22Rv1 (cell line): ENCODE measurements around the gene PDGFA.

Experiments used
- ZFX ChIP-seq: fragments of 450-650 bp; IDR thresholded peaks from 2 replicates; pipeline ENCODE4 v1.6.1; 2017; ENCODE audit warnings: antibody characterized with exemption, borderline replicate concordance
- TF ChIP-seq, protein P1 (sequence below): fragments of 450-650 bp; IDR thresholded peaks from 2 replicates; pipeline ENCODE4 v1.5.1; 2017; ENCODE audit warnings: mild to moderate bottlenecking

DNA sequence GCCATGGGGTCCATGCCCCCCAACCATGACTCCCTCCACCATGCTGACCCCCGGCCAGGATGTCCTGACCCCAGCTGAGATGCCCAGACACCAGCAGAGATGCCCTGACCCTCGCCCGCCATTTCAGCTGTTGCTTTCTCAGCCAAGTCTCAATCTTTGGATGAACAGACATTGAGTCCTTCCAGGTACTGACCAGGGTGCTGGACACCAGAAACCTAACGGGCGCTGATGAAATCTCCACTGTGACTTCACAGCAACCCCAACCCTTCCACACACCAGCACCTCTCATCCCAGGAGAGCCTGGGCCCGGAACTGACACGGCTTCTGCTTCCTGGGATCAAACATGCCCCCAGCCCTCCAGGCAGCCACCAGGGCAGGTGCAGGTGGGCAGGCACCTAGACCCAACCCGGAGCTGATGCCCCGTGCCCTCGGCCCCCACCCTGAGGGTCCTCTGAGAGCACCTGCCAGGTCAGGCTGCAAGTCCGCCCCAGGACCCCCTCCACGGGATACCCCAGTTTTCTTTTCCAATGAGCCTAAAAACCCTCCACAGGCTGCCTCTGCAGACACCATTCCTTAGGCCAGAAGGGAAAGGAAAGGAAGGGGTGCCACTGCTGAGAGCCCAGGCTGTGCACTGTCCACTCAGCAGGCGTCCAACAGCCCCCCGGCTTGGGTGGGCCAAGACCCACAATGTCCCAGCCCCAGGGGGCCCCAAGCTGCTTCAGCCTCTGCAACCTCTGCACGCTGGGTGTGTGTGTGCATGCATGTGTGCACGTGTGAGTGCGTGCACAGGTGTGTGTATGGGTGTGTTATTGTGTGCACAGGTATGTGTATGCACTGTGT lies 43.4 kb upstream of the PDGFA start:
- TF ChIP-seq, protein P1, sequence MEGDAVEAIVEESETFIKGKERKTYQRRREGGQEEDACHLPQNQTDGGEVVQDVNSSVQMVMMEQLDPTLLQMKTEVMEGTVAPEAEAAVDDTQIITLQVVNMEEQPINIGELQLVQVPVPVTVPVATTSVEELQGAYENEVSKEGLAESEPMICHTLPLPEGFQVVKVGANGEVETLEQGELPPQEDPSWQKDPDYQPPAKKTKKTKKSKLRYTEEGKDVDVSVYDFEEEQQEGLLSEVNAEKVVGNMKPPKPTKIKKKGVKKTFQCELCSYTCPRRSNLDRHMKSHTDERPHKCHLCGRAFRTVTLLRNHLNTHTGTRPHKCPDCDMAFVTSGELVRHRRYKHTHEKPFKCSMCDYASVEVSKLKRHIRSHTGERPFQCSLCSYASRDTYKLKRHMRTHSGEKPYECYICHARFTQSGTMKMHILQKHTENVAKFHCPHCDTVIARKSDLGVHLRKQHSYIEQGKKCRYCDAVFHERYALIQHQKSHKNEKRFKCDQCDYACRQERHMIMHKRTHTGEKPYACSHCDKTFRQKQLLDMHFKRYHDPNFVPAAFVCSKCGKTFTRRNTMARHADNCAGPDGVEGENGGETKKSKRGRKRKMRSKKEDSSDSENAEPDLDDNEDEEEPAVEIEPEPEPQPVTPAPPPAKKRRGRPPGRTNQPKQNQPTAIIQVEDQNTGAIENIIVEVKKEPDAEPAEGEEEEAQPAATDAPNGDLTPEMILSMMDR: no peak
- TF ChIP-seq ZFX: no peak
